Neural progenitor cell (in vitro differentiated cells): ENCODE data around the gene CTIF.
"Not testable (repeated sequence)": the region's sequence is repeated elsewhere in the genome, so short reads cannot be mapped to it uniquely, and the experiment has no call there.

Source experiments
- EZH2phosphoT487 ChIP-seq: fragments of 200-600 bp; sonication (generic); IDR thresholded peaks from 2 replicates; pipeline ENCODE4 v1.6.1; 2017; ENCODE audit warnings: antibody characterized with exemption
- TF ChIP-seq, protein P1 (sequence below): fragments of 200-600 bp; sonication (generic); IDR thresholded peaks from 2 replicates; pipeline ENCODE4 v1.5.1; 2017; ENCODE audit warnings: antibody characterized with exemption, mild to moderate bottlenecking

DNA sequence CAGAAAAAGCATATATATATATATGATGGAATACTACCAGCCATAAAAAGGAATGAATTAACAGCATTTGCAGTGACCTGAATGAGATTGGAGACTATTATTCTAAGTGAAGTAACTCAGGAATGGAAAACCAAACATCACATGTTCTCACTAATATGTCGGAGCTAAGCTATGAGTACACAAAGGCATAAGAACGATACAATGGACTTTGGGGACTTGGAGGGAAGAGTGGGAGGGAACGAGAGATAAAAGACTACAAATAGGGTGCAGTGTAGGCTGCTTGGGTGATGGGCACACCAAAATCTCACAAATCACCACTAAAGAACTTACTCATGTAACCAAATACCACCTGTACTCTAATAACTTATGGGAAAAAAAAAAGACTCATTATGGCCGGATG lies 26.3 kb upstream of the CTIF start:
- TF ChIP-seq, protein P1, sequence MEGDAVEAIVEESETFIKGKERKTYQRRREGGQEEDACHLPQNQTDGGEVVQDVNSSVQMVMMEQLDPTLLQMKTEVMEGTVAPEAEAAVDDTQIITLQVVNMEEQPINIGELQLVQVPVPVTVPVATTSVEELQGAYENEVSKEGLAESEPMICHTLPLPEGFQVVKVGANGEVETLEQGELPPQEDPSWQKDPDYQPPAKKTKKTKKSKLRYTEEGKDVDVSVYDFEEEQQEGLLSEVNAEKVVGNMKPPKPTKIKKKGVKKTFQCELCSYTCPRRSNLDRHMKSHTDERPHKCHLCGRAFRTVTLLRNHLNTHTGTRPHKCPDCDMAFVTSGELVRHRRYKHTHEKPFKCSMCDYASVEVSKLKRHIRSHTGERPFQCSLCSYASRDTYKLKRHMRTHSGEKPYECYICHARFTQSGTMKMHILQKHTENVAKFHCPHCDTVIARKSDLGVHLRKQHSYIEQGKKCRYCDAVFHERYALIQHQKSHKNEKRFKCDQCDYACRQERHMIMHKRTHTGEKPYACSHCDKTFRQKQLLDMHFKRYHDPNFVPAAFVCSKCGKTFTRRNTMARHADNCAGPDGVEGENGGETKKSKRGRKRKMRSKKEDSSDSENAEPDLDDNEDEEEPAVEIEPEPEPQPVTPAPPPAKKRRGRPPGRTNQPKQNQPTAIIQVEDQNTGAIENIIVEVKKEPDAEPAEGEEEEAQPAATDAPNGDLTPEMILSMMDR = not testable (repeated sequence)
- TF ChIP-seq EZH2phosphoT487 = not testable (repeated sequence)
